B cell (primary cell): ENCODE results near the gene RFWD3. TPM values are rescaled to one million over a fixed set of nuclear protein-coding genes. Genes with fewer than 3 reads are reported as not detected.

Experiments used
- ATAC-seq: fragments of 200-7000 bp; cut with Tn5 transposase; one replicate; pipeline ENCODE4 v1.10.0; 2021; ENCODE audit warnings: low read depth, mild to moderate bottlenecking, moderate number of reproducible peaks, moderate library complexity
- CTCF ChIA-PET: fragments of 350-600 bp; sonication (Branson Sonifier 250); formaldehyde crosslinking; loops from one replicate; lab custom pipeline; 2021; ENCODE audit warnings: antibody characterized with exemption, inconsistent platforms; lab: Charles Lee
- POLR2A ChIA-PET: fragments of 350-600 bp; sonication (Branson Sonifier 250); formaldehyde crosslinking; loops from one replicate; lab custom pipeline; 2021; ENCODE audit warnings: antibody characterized with exemption; lab: Charles Lee
- DNase-seq: peaks from one replicate; pipeline ENCODE4 v3.0.0; 2013
- H2AFZ ChIP-seq: 2 replicates; pipeline ENCODE4 v1.6.1; 2012; ENCODE audit warnings: mild to moderate bottlenecking, low read depth, low read length; ENCODE audit not compliant: insufficient read depth, poor library complexity, severe bottlenecking
- H3K27ac ChIP-seq, 2 donors: 1 replicate in 1 of 2; 2 replicates in 1 of 2; pipeline ENCODE4 v1.5.1; 2012 to 2013; ENCODE audit warnings: low read length in 2 of 2, mild to moderate bottlenecking in 2 of 2, moderate library complexity in 1 of 2
- H3K27me3 ChIP-seq, 4 experiments: fragments of 200-600 bp in 1 of 4; sonication (generic) in 1 of 4; replicated peaks in 1 of 4; 1 replicate in 2 of 4; 2 replicates in 2 of 4; pipeline versions ENCODE4 v1.6.1 to v1.7.0; 2013 to 2016; ENCODE audit warnings: low read length in 3 of 4, mild to moderate bottlenecking in 2 of 4, mixed read lengths in 1 of 4, moderate library complexity in 1 of 4; ENCODE audit not compliant: insufficient read depth in 4 of 4, control insufficient read depth in 3 of 4; ENCODE audit errors: control extremely low read depth in 1 of 4
- H3K36me3 ChIP-seq, 2 experiments: replicated peaks in 1 of 2; 1 replicate in 1 of 2; 2 replicates in 1 of 2; pipeline versions ENCODE4 v1.6.1 to v1.7.1; 2013; ENCODE audit warnings: low read length in 1 of 2; ENCODE audit not compliant: insufficient read depth in 2 of 2, control insufficient read depth in 1 of 2; ENCODE audit errors: control extremely low read depth in 1 of 2, extremely low read depth in 1 of 2
- H3K4me1 ChIP-seq, 2 donors: fragments of 200-600 bp in 1 of 2; sonication (generic) in 1 of 2; 1 replicate in 1 of 2; 2 replicates in 1 of 2; pipeline versions ENCODE4 v1.5.1 to v1.6.1; 2013 to 2017; ENCODE audit warnings: low read length in 2 of 2; ENCODE audit not compliant: control insufficient read depth in 2 of 2, insufficient read depth in 2 of 2
- H3K4me2 ChIP-seq: replicated peaks from 2 replicates; pipeline ENCODE3; 2012; ENCODE audit warnings: mild to moderate bottlenecking, low read depth, low read length; ENCODE audit not compliant: poor library complexity, severe bottlenecking
- H3K4me3 ChIP-seq, 5 experiments: fragments of 200-600 bp in 1 of 5; sonication (generic) in 1 of 5; 1 replicate in 3 of 5; 2 replicates in 2 of 5; pipeline versions ENCODE4 v1.5.1 to v1.7.0; 2011 to 2016; ENCODE audit warnings: low read length in 4 of 5, mild to moderate bottlenecking in 4 of 5, low read depth in 2 of 5, control low read depth in 1 of 5, moderate library complexity in 1 of 5; ENCODE audit not compliant: insufficient read depth in 1 of 5; ENCODE audit errors: control extremely low read depth in 1 of 5, extremely low read depth in 1 of 5
- H3K79me2 ChIP-seq: fragments of 200-600 bp; sonication (generic); one replicate; pipeline ENCODE4 v1.6.0; 2016; ENCODE audit warnings: low read length; ENCODE audit not compliant: control insufficient read depth, insufficient read depth
- H3K9ac ChIP-seq: fragments of 200-600 bp; sonication (generic); 2 replicates; pipeline ENCODE4 v1.6.1; 2017; ENCODE audit warnings: mild to moderate bottlenecking, low read length, moderate library complexity
- H3K9me3 ChIP-seq, 3 donors: one replicate each; pipeline versions ENCODE4 v1.6.1 to v1.7.1; 2013; ENCODE audit warnings: low read length in 2 of 3; ENCODE audit not compliant: control insufficient read depth in 2 of 3, insufficient read depth in 1 of 3; ENCODE audit errors: control extremely low read depth in 1 of 3
- H4K20me1 ChIP-seq: 2 replicates; pipeline ENCODE4 v1.6.0; 2012; ENCODE audit warnings: mild to moderate bottlenecking, low read length; ENCODE audit not compliant: insufficient read depth, control insufficient read depth, poor library complexity, severe bottlenecking
- H3K27ac Mint-ChIP-seq: one replicate; pipeline ENCODE4 v1.8.0; 2021; ENCODE audit warnings: mixed read lengths
- H3K27me3 Mint-ChIP-seq: one replicate; pipeline ENCODE4 v1.8.0; 2021; ENCODE audit warnings: mixed read lengths
- H3K4me1 Mint-ChIP-seq: one replicate; pipeline ENCODE4 v1.8.0; 2021; ENCODE audit warnings: mixed read lengths
- H3K4me3 Mint-ChIP-seq: one replicate; pipeline ENCODE4 v1.8.0; 2021; ENCODE audit warnings: mixed read lengths
- H3K9me3 Mint-ChIP-seq: one replicate; pipeline ENCODE4 v1.8.0; 2022; ENCODE audit warnings: mixed read lengths; ENCODE audit not compliant: insufficient read depth
- CTCF ChIP-seq: fragments of 200-600 bp; IDR thresholded peaks from one replicate; pipeline ENCODE4 v1.8.0; 2022; ENCODE audit warnings: antibody characterized with exemption, mild to moderate bottlenecking
- EZH2 ChIP-seq: IDR thresholded peaks from 2 replicates; pipeline ENCODE4 v1.6.1; 2012; ENCODE audit warnings: borderline replicate concordance, low read depth, mild to moderate bottlenecking, moderate library complexity, low read length; ENCODE audit not compliant: insufficient read depth, poor library complexity, severe bottlenecking
- WGBS: methylation state at CpG from one replicate; pipeline ENCODE4 v1.1.5; 2013; ENCODE audit warnings: missing lambda C conversion rate; ENCODE audit not compliant: insufficient coverage; 5-methylcytosine and 5-hydroxymethylcytosine counted together
- intact Hi-C: fragments of 100-400 bp; cut with micrococcal nuclease; formaldehyde crosslinking; loops from one replicate; pipeline ENCODE4 v1.10.0; 2022
- polyA plus RNA-seq: library from polyadenylated mRNA; depleted of rRNA; stranded (reverse); fragments of >200 nt; gene quantifications from 2 replicates; pipeline ENCODE4 v1.2.3, GENCODE V29; 2012
- total RNA-seq, 2 donors: library from RNA; stranded (reverse); fragments of 120-200 nt in 1 of 2; gene quantifications; 1 replicate in 1 of 2; 2 replicates in 1 of 2; pipeline versions ENCODE4 v1.2.3 to v1.2.4, GENCODE V29; 2013 to 2022

The RFWD3 gene
- total and polyA plus RNA-seq, 2 donors (not counting 1 experiment from before 2014, with no cell fraction given): 19.7 to 63.3 TPM

GRCh38 chr16:74641969-74642368 lies 24.7 kb downstream of the RFWD3 start:
- intact Hi-C loops: no loop called here
- WGBS: 100% methylated on average over 7 of the region's 8 CpGs
- CTCF ChIA-PET: interaction anchor here (0.9 kb wide), 1 partner anchor 10 kb away, joined by 3 read pairs; no protein-coding TSS in a partner anchor
- Histone ChIP-seq H2AFZ (no peak overlapping the region), H3K9me3 (no peaks in the 10 kb centered on the region), H3K27ac (no peak overlapping the region), H3K36me3 (peaks cover 12 to 52% of the 10 kb centered on the region in 2 experiments), H3K27me3 (no peaks in the 10 kb centered on the region), H3K79me2 (peaks cover 15% of the 10 kb centered on the region), H3K4me2 (no peak overlapping the region), H3K4me3 (no peak overlapping the region), H3K9ac (no peak overlapping the region), H4K20me1 (no peaks in the 10 kb centered on the region), H3K4me1 (no peaks in the 10 kb centered on the region)
- no peaks in the 10 kb centered on the region for H3K4me1 Mint-ChIP-seq
- POLR2A ChIA-PET: no interaction called here
- H3K9me3 Mint-ChIP-seq: no peaks in the 10 kb centered on the region
- ATAC-seq (no peak), DNase-seq (no peak)
- no peaks in the 10 kb centered on the region for H3K27me3 Mint-ChIP-seq
- no peak overlapping the region for H3K27ac Mint-ChIP-seq
- TF ChIP-seq CTCF: no peak
- TF ChIP-seq EZH2: no peak
- no peak overlapping the region for H3K4me3 Mint-ChIP-seq

DNA sequence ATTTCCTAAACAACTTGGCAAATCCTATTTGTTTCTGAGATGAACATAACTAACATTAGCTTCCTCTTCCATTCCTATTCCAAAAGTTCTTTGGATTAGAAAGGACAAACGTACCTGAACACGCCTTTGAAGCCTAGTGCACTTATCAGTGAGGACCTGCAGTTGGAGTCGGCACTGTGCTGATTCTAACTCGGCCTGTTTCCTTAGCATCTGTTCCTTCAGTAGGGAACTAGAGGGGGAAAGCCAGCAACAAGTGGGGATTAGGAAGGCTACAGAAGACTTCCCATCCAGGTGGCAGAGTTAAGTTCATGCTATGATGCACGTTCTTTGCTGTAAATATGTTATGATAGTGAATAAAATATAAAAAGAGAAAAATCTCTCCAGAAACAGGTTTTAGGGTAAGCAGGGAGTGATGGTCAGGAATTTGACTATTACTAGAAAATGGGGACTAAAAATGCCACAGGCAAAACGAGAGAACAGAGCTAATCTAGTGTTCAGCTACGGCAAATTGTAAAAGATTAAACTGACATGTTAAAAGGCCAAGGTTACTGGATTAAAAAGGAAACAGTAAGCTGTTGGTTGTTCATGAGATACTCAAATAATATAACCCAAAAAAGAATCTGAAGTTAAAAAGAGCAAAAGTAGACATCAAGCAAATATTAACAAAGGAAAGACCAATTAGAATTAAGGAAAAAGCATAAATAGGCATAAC lies 28.8 kb downstream of the RFWD3 start:
- CTCF ChIA-PET: interaction anchor here (0.6 to 2.1 kb wide), 3 partner anchors 8 to 15 kb away, joined by 3 to 7 read pairs (median 3); no protein-coding TSS in a partner anchor
- POLR2A ChIA-PET: no interaction called here
- Histone ChIP-seq H3K4me3 (no peak overlapping the region), H2AFZ (no peak overlapping the region), H3K4me2 (no peak overlapping the region), H3K27me3 (no peaks in the 10 kb centered on the region), H3K9ac (no peak overlapping the region), H4K20me1 (no peaks in the 10 kb centered on the region), H3K4me1 (no peaks in the 10 kb centered on the region), H3K36me3 (peaks cover 16 to 49% of the 10 kb centered on the region in 2 experiments), H3K9me3 (no peaks in the 10 kb centered on the region), H3K27ac (no peak overlapping the region), H3K79me2 (peaks cover 4% of the 10 kb centered on the region)
- H3K27me3 Mint-ChIP-seq: no peaks in the 10 kb centered on the region
- no peaks in the 10 kb centered on the region for H3K4me1 Mint-ChIP-seq
- no peaks in the 10 kb centered on the region for H3K9me3 Mint-ChIP-seq
- H3K27ac Mint-ChIP-seq: no peak overlapping the region
- H3K4me3 Mint-ChIP-seq: no peak overlapping the region
- 95% methylated on average over 3 of the region's 7 CpGs for WGBS
- DNase-seq (no peak), ATAC-seq (no peak)
- intact Hi-C loops: no loop called here
- TF ChIP-seq EZH2 (no peak), CTCF (no peak)
